HepG2 (cell line): ENCODE measurements around the gene STK32B. TPM values are rescaled to one million over a fixed set of nuclear protein-coding genes. Genes with fewer than 3 reads are reported as not detected.

Experiments
- ATAC-seq: fragments of 200-7000 bp; cut with Tn5 transposase; 3 replicates; pipeline ENCODE4 v1.9.1; 2020; ENCODE audit warnings: mild to moderate bottlenecking, moderate library complexity
- BruUV-seq: library from RNA; stranded (reverse); fragments of 400-500 nt; replicated peaks from 2 replicates; lab custom pipeline; 2021; lab: Mats Ljungman, UMichigan
- CTCF ChIA-PET: fragments of 300-600 bp; formaldehyde crosslinking; extraction: SDS; loops from one replicate; lab custom pipeline; 2021; ENCODE audit warnings: low total read pairs, inconsistent platforms, low intra/inter-chr PET ratio; lab: Yijun Ruan, JAX
- POLR2A ChIA-PET: fragments of 350-600 bp; sonication (Branson Sonifier 250); formaldehyde crosslinking; loops from one replicate; lab custom pipeline; 2020; ENCODE audit warnings: antibody characterized with exemption, inconsistent platforms; lab: Yijun Ruan, JAX
- DNase-seq: peaks from one replicate; pipeline ENCODE4 v3.0.0-alpha.2; 2015; ENCODE audit warnings: low spot score
- FAIRE-seq: peaks from 3 replicates; lab custom pipeline; 2011; peaks lifted over from hg19 to GRCh38; lab: Jason Lieb, UNC
- H2AFZ ChIP-seq: one replicate; pipeline ENCODE4 v1.6.1; 2011; ENCODE audit warnings: low read length, inconsistent platforms
- H3K27ac ChIP-seq: fragments of 300-600 bp; 3 replicates; pipeline ENCODE4 v1.8.0; 2011; ENCODE audit warnings: mixed run types, mild to moderate bottlenecking, mixed read lengths, low read length, inconsistent platforms; ENCODE audit not compliant: insufficient read depth; ENCODE audit errors: extremely low read length
- H3K27me3 ChIP-seq, 2 experiments: fragments of 200-600 bp in 1 of 2; 2 replicates in 1 of 2; 3 replicates in 1 of 2; pipeline versions ENCODE4 v1.6.0 to v1.8.0; 2011; ENCODE audit warnings: low read length in 2 of 2, mild to moderate bottlenecking in 2 of 2, moderate library complexity in 2 of 2, inconsistent platforms in 1 of 2; ENCODE audit not compliant: insufficient read depth in 2 of 2, control insufficient read depth in 1 of 2
- H3K36me3 ChIP-seq, 2 experiments: fragments of 200-600 bp in 1 of 2; replicated peaks in 1 of 2; 2 replicates in 1 of 2; 3 replicates in 1 of 2; pipeline versions ENCODE4 v1.5.1 to v1.8.0; 2011; ENCODE audit warnings: low read length in 2 of 2, inconsistent platforms in 1 of 2; ENCODE audit not compliant: insufficient read depth in 2 of 2, control insufficient read depth in 1 of 2
- H3K4me1 ChIP-seq: 2 replicates; pipeline ENCODE4 v1.5.1; 2012; ENCODE audit warnings: low read length, inconsistent platforms; ENCODE audit not compliant: insufficient read depth
- H3K4me2 ChIP-seq: 2 replicates; pipeline ENCODE4 v1.6.0; 2011; ENCODE audit warnings: low read depth, low read length, inconsistent platforms
- H3K4me3 ChIP-seq, 3 experiments: fragments of 200-600 bp in 1 of 3; sonication (generic), shearing (Covaris generic) in 1 of 3; replicated peaks in 1 of 3; 2 replicates each; pipeline ENCODE4 v1.5.1; 2011 to 2016; ENCODE audit warnings: low read length in 3 of 3, inconsistent platforms in 2 of 3, low read depth in 2 of 3, mild to moderate bottlenecking in 2 of 3, control low read depth in 1 of 3, mixed read lengths in 1 of 3; ENCODE audit not compliant: insufficient read depth in 1 of 3
- H3K79me2 ChIP-seq: one replicate; pipeline ENCODE4 v1.6.1; 2011; ENCODE audit warnings: low read length, inconsistent platforms; ENCODE audit not compliant: insufficient read depth
- H3K9ac ChIP-seq: 2 replicates; pipeline ENCODE4 v1.6.0; 2011; ENCODE audit warnings: mild to moderate bottlenecking, low read depth, low read length, inconsistent platforms; ENCODE audit not compliant: insufficient read depth
- H3K9me3 ChIP-seq: 2 replicates; pipeline ENCODE4 v1.5.1; 2012; ENCODE audit warnings: mild to moderate bottlenecking, low read length
- H4K20me1 ChIP-seq: 2 replicates; pipeline ENCODE4 v1.6.0; 2011; ENCODE audit warnings: inconsistent platforms, mild to moderate bottlenecking, low read length, moderate library complexity; ENCODE audit not compliant: insufficient read depth
- ATRX ChIP-seq: sonication (generic); formaldehyde crosslinking; IDR thresholded peaks from 2 replicates; pipeline ENCODE4 v1.4.0; 2020; ENCODE audit warnings: missing genetic modification reagents, borderline replicate concordance
- DMAP1 ChIP-seq: IDR thresholded peaks from 2 replicates; pipeline ENCODE4 v1.6.1; 2016
- DNMT1 ChIP-seq: sonication (generic); formaldehyde crosslinking; IDR thresholded peaks from 2 replicates; pipeline ENCODE4 v1.5.1; 2020; ENCODE audit warnings: mild to moderate bottlenecking, missing genetic modification reagents
- E2F1 ChIP-seq: sonication (generic); formaldehyde crosslinking; IDR thresholded peaks from 2 replicates; pipeline ENCODE4 v1.5.0; 2020; ENCODE audit warnings: missing genetic modification reagents
- HNF1A ChIP-seq, 2 experiments: sonication (generic) in 1 of 2; formaldehyde crosslinking in 1 of 2; IDR thresholded peaks; 2 replicates each; pipeline versions ENCODE4 v1.4.0 to v1.6.1; 2016 to 2020; ENCODE audit warnings: borderline replicate concordance in 1 of 2, low read depth in 1 of 2, mild to moderate bottlenecking in 1 of 2, missing genetic modification reagents in 1 of 2
- MTA3 ChIP-seq: sonication (generic); formaldehyde crosslinking; IDR thresholded peaks from 2 replicates; pipeline ENCODE4 v1.4.0; 2020; ENCODE audit warnings: missing genetic modification reagents
- MXD3 ChIP-seq: IDR thresholded peaks from 2 replicates; pipeline ENCODE4 v1.6.1; 2016; ENCODE audit warnings: mild to moderate bottlenecking, missing biosample characterization, missing genetic modification reagents
- ZNF510 ChIP-seq: sonication (generic); formaldehyde crosslinking; IDR thresholded peaks from 2 replicates; pipeline ENCODE4 v1.4.0; 2020; ENCODE audit warnings: low read depth, mild to moderate bottlenecking, missing genetic modification reagents
- ZNF713 ChIP-seq: sonication (generic); formaldehyde crosslinking; IDR thresholded peaks from 2 replicates; pipeline ENCODE4 v1.4.0; 2020; ENCODE audit warnings: mild to moderate bottlenecking, missing genetic modification reagents
- ZNF775 ChIP-seq: sonication (generic); formaldehyde crosslinking; IDR thresholded peaks from 2 replicates; pipeline ENCODE4 v1.4.0; 2020; ENCODE audit warnings: missing genetic modification reagents, mild to moderate bottlenecking, moderate library complexity, borderline replicate concordance
- ZNF777 ChIP-seq: sonication (generic); formaldehyde crosslinking; IDR thresholded peaks from 2 replicates; pipeline ENCODE4 v1.4.0; 2020; ENCODE audit warnings: missing genetic modification reagents
- WGBS: methylation state at CpG from one replicate; pipeline ENCODE4 v1.1.6; 2017; ENCODE audit warnings: low lambda C conversion rate; 5-methylcytosine and 5-hydroxymethylcytosine counted together
- in situ Hi-C: cut with HindIII; loops from 2 replicates; pipeline ENCODE4 v1.10.0; 2017; ENCODE audit warnings: low pct_unique_long_range_greater_than_20kb; ENCODE audit not compliant: extremely low pct_ligation_motif_present
- intact Hi-C: fragments of 100-400 bp; cut with micrococcal nuclease; formaldehyde crosslinking; loops from one replicate; pipeline ENCODE4 v1.10.0; 2022; ENCODE audit not compliant: unreplicated experiment
- polyA plus RNA-seq, 8 experiments: library from polyadenylated mRNA; depleted of rRNA in 3 of 8; stranded (reverse) in 7 of 8; unstranded in 1 of 8; fragments of >200 nt; fragmentation: Illumina TruSeq in 4 of 8; extraction: Trizol in 4 of 8; gene quantifications; 2 replicates each; pipeline versions ENCODE4 v1.2.1 to v1.2.3, GENCODE V29; 2011 to 2016; ENCODE audit warnings: low read depth in 4 of 8, missing spikeins in 1 of 8, mixed read lengths in 1 of 8; ENCODE audit not compliant: insufficient read depth in 1 of 8
- total RNA-seq, 5 experiments: library from RNA; depleted of rRNA; stranded (reverse); fragments of >200 nt; fragmentation: Illumina TruSeq; extraction: Trizol; gene quantifications; 2 replicates each; pipeline ENCODE4 v1.2.3, GENCODE V29; 2016; ENCODE audit warnings: low read depth in 1 of 5

The STK32B gene
- total and polyA plus RNA-seq, 2 of the 13 experiments (the other 11 are each of a cell fraction or from before 2014, with no cell fraction given), result not detected

GRCh38 chr4:5048721-5049120, 2.6 kb upstream of the STK32B start:
- Histone ChIP-seq H3K4me3 (no peak overlapping the region), H3K9ac (no peak overlapping the region), H3K27me3 (peaks cover 2 to 5% of the 10 kb centered on the region in 2 experiments; a peak in 1 of 5 replicates), H2AFZ (no peak overlapping the region), H3K4me1 (no peaks in the 10 kb centered on the region), H3K9me3 (no peaks in the 10 kb centered on the region), H3K36me3 (no peaks in the 10 kb centered on the region), H3K79me2 (no peaks in the 10 kb centered on the region), H4K20me1 (no peaks in the 10 kb centered on the region), H3K27ac (no peak overlapping the region), H3K4me2 (no peak overlapping the region)
- in situ Hi-C loops, result no loop called here
- intact Hi-C loops, result no loop called here
- ATAC-seq (no peak), FAIRE-seq (no peak), DNase-seq (no peak)
- no peak for TF ChIP-seq MTA3 (CRISPR knock-in tag)
- TF ChIP-seq ZNF775 (CRISPR knock-in tag), result no peak
- TF ChIP-seq DNMT1 (CRISPR knock-in tag), result no peak
- no peak for TF ChIP-seq ATRX (CRISPR knock-in tag)
- TF ChIP-seq MXD3 (CRISPR knock-in tag), result no peak
- TF ChIP-seq ZNF713 (CRISPR knock-in tag), result no peak
- no peak for TF ChIP-seq E2F1 (CRISPR knock-in tag)
- TF ChIP-seq DMAP1, result no peak
- TF ChIP-seq ZNF777 (CRISPR knock-in tag), result no peak
- TF ChIP-seq ZNF510 (CRISPR knock-in tag), result no peak
- TF ChIP-seq HNF1A (IDR thresholded peaks at IDR 0.05; ENCODE audit: low read depth), result no peak
- TF ChIP-seq HNF1A (CRISPR knock-in tag; IDR thresholded peaks at IDR 0.05; ENCODE audit: borderline replicate concordance), result no peak
- ChIA-PET POLR2A (no interaction called here), CTCF (no interaction called here)
- no TSS peak for BruUV-seq
- 0% methylated on average over 2 of the region's 4 CpGs for WGBS
